B cell (primary cell): ENCODE results near the gene SERPINA12. TPM values are rescaled to one million over a fixed set of nuclear protein-coding genes. Genes with fewer than 3 reads are reported as not detected.

ENCODE experiments used
- ATAC-seq: fragments of 200-7000 bp; cut with Tn5 transposase; one replicate; pipeline ENCODE4 v1.10.0; 2021; ENCODE audit warnings: low read depth, mild to moderate bottlenecking, moderate number of reproducible peaks, moderate library complexity
- CTCF ChIA-PET: fragments of 350-600 bp; sonication (Branson Sonifier 250); formaldehyde crosslinking; loops from one replicate; lab custom pipeline; 2021; ENCODE audit warnings: antibody characterized with exemption, inconsistent platforms; lab: Charles Lee
- POLR2A ChIA-PET: fragments of 350-600 bp; sonication (Branson Sonifier 250); formaldehyde crosslinking; loops from one replicate; lab custom pipeline; 2021; ENCODE audit warnings: antibody characterized with exemption; lab: Charles Lee
- DNase-seq: peaks from one replicate; pipeline ENCODE4 v3.0.0; 2013
- H2AFZ ChIP-seq: 2 replicates; pipeline ENCODE4 v1.6.1; 2012; ENCODE audit warnings: mild to moderate bottlenecking, low read depth, low read length; ENCODE audit not compliant: insufficient read depth, poor library complexity, severe bottlenecking
- H3K27ac ChIP-seq, 2 donors: 1 replicate in 1 of 2; 2 replicates in 1 of 2; pipeline ENCODE4 v1.5.1; 2012 to 2013; ENCODE audit warnings: low read length in 2 of 2, mild to moderate bottlenecking in 2 of 2, moderate library complexity in 1 of 2
- H3K27me3 ChIP-seq, 4 experiments: fragments of 200-600 bp in 1 of 4; sonication (generic) in 1 of 4; replicated peaks in 1 of 4; 1 replicate in 2 of 4; 2 replicates in 2 of 4; pipeline versions ENCODE4 v1.6.1 to v1.7.0; 2013 to 2016; ENCODE audit warnings: low read length in 3 of 4, mild to moderate bottlenecking in 2 of 4, mixed read lengths in 1 of 4, moderate library complexity in 1 of 4; ENCODE audit not compliant: insufficient read depth in 4 of 4, control insufficient read depth in 3 of 4; ENCODE audit errors: control extremely low read depth in 1 of 4
- H3K36me3 ChIP-seq, 2 experiments: replicated peaks in 1 of 2; 1 replicate in 1 of 2; 2 replicates in 1 of 2; pipeline versions ENCODE4 v1.6.1 to v1.7.1; 2013; ENCODE audit warnings: low read length in 1 of 2; ENCODE audit not compliant: insufficient read depth in 2 of 2, control insufficient read depth in 1 of 2; ENCODE audit errors: control extremely low read depth in 1 of 2, extremely low read depth in 1 of 2
- H3K4me1 ChIP-seq, 2 donors: fragments of 200-600 bp in 1 of 2; sonication (generic) in 1 of 2; 1 replicate in 1 of 2; 2 replicates in 1 of 2; pipeline versions ENCODE4 v1.5.1 to v1.6.1; 2013 to 2017; ENCODE audit warnings: low read length in 2 of 2; ENCODE audit not compliant: control insufficient read depth in 2 of 2, insufficient read depth in 2 of 2
- H3K4me2 ChIP-seq: replicated peaks from 2 replicates; pipeline ENCODE3; 2012; ENCODE audit warnings: mild to moderate bottlenecking, low read depth, low read length; ENCODE audit not compliant: poor library complexity, severe bottlenecking
- H3K4me3 ChIP-seq, 5 experiments: fragments of 200-600 bp in 1 of 5; sonication (generic) in 1 of 5; 1 replicate in 3 of 5; 2 replicates in 2 of 5; pipeline versions ENCODE4 v1.5.1 to v1.7.0; 2011 to 2016; ENCODE audit warnings: low read length in 4 of 5, mild to moderate bottlenecking in 4 of 5, low read depth in 2 of 5, control low read depth in 1 of 5, moderate library complexity in 1 of 5; ENCODE audit not compliant: insufficient read depth in 1 of 5; ENCODE audit errors: control extremely low read depth in 1 of 5, extremely low read depth in 1 of 5
- H3K79me2 ChIP-seq: fragments of 200-600 bp; sonication (generic); one replicate; pipeline ENCODE4 v1.6.0; 2016; ENCODE audit warnings: low read length; ENCODE audit not compliant: control insufficient read depth, insufficient read depth
- H3K9ac ChIP-seq: fragments of 200-600 bp; sonication (generic); 2 replicates; pipeline ENCODE4 v1.6.1; 2017; ENCODE audit warnings: mild to moderate bottlenecking, low read length, moderate library complexity
- H3K9me3 ChIP-seq, 3 donors: one replicate each; pipeline versions ENCODE4 v1.6.1 to v1.7.1; 2013; ENCODE audit warnings: low read length in 2 of 3; ENCODE audit not compliant: control insufficient read depth in 2 of 3, insufficient read depth in 1 of 3; ENCODE audit errors: control extremely low read depth in 1 of 3
- H4K20me1 ChIP-seq: 2 replicates; pipeline ENCODE4 v1.6.0; 2012; ENCODE audit warnings: mild to moderate bottlenecking, low read length; ENCODE audit not compliant: insufficient read depth, control insufficient read depth, poor library complexity, severe bottlenecking
- H3K27ac Mint-ChIP-seq: one replicate; pipeline ENCODE4 v1.8.0; 2021; ENCODE audit warnings: mixed read lengths
- H3K27me3 Mint-ChIP-seq: one replicate; pipeline ENCODE4 v1.8.0; 2021; ENCODE audit warnings: mixed read lengths
- H3K4me1 Mint-ChIP-seq: one replicate; pipeline ENCODE4 v1.8.0; 2021; ENCODE audit warnings: mixed read lengths
- H3K4me3 Mint-ChIP-seq: one replicate; pipeline ENCODE4 v1.8.0; 2021; ENCODE audit warnings: mixed read lengths
- H3K9me3 Mint-ChIP-seq: one replicate; pipeline ENCODE4 v1.8.0; 2022; ENCODE audit warnings: mixed read lengths; ENCODE audit not compliant: insufficient read depth
- CTCF ChIP-seq: fragments of 200-600 bp; IDR thresholded peaks from one replicate; pipeline ENCODE4 v1.8.0; 2022; ENCODE audit warnings: antibody characterized with exemption, mild to moderate bottlenecking
- EZH2 ChIP-seq: IDR thresholded peaks from 2 replicates; pipeline ENCODE4 v1.6.1; 2012; ENCODE audit warnings: borderline replicate concordance, low read depth, mild to moderate bottlenecking, moderate library complexity, low read length; ENCODE audit not compliant: insufficient read depth, poor library complexity, severe bottlenecking
- WGBS: methylation state at CpG from one replicate; pipeline ENCODE4 v1.1.5; 2013; ENCODE audit warnings: missing lambda C conversion rate; ENCODE audit not compliant: insufficient coverage; 5-methylcytosine and 5-hydroxymethylcytosine counted together
- intact Hi-C: fragments of 100-400 bp; cut with micrococcal nuclease; formaldehyde crosslinking; loops from one replicate; pipeline ENCODE4 v1.10.0; 2022
- polyA plus RNA-seq: library from polyadenylated mRNA; depleted of rRNA; stranded (reverse); fragments of >200 nt; gene quantifications from 2 replicates; pipeline ENCODE4 v1.2.3, GENCODE V29; 2012
- total RNA-seq, 2 donors: library from RNA; stranded (reverse); fragments of 120-200 nt in 1 of 2; gene quantifications; 1 replicate in 1 of 2; 2 replicates in 1 of 2; pipeline versions ENCODE4 v1.2.3 to v1.2.4, GENCODE V29; 2013 to 2022

SERPINA12 gene
- total and polyA plus RNA-seq, 2 donors (not counting 1 experiment from before 2014, with no cell fraction given), result not detected

GRCh38 chr14:94450722-94451090 is 58.6 kb downstream of the SERPINA12 start:
- Histone ChIP-seq H2AFZ (no peak overlapping the region), H3K4me2 (no peak overlapping the region), H3K27me3 (no peaks in the 10 kb centered on the region), H3K9ac (no peak overlapping the region), H3K4me1 (no peaks in the 10 kb centered on the region), H3K4me3 (no peak overlapping the region), H4K20me1 (no peaks in the 10 kb centered on the region), H3K27ac (no peak overlapping the region), H3K36me3 (no peaks in the 10 kb centered on the region), H3K9me3 (peaks cover 0 to 5% (median 0%) of the 10 kb centered on the region in 3 donors), H3K79me2 (no peaks in the 10 kb centered on the region)
- no peak overlapping the region for H3K4me3 Mint-ChIP-seq
- CTCF ChIA-PET, result no interaction called here
- H3K27me3 Mint-ChIP-seq, result peaks cover 7% of the 10 kb centered on the region
- ATAC-seq (no peak), DNase-seq (no peak)
- POLR2A ChIA-PET, result no interaction called here
- H3K27ac Mint-ChIP-seq, result no peak overlapping the region
- H3K4me1 Mint-ChIP-seq, result peaks cover 3% of the 10 kb centered on the region
- WGBS, result 39% methylated on average over 3 of the region's 3 CpGs
- intact Hi-C loops, result no loop called here
- TF ChIP-seq EZH2 (no peak), CTCF (no peak)
- H3K9me3 Mint-ChIP-seq, result no peaks in the 10 kb centered on the region

GRCh38 chr14:94449930-94450329 is 59.3 kb downstream of the SERPINA12 start:
- Histone ChIP-seq H4K20me1 (no peaks in the 10 kb centered on the region), H3K4me3 (no peak overlapping the region), H3K4me1 (no peaks in the 10 kb centered on the region), H3K79me2 (no peaks in the 10 kb centered on the region), H3K27me3 (no peaks in the 10 kb centered on the region), H3K9me3 (peaks cover 0 to 5% (median 0%) of the 10 kb centered on the region in 3 donors), H3K36me3 (no peaks in the 10 kb centered on the region), H3K27ac (no peak overlapping the region), H2AFZ (no peak overlapping the region), H3K9ac (no peak overlapping the region), H3K4me2 (no peak overlapping the region)
- ChIA-PET POLR2A (no interaction called here), CTCF (no interaction called here)
- no peak overlapping the region for H3K27ac Mint-ChIP-seq
- 91% methylated on average over 1 of the region's 6 CpGs for WGBS
- H3K9me3 Mint-ChIP-seq, result no peaks in the 10 kb centered on the region
- ATAC-seq (no peak), DNase-seq (no peak)
- H3K4me1 Mint-ChIP-seq, result peaks cover 3% of the 10 kb centered on the region
- intact Hi-C loops, result no loop called here
- TF ChIP-seq CTCF, result no peak
- TF ChIP-seq EZH2, result no peak
- H3K4me3 Mint-ChIP-seq, result no peak overlapping the region
- H3K27me3 Mint-ChIP-seq, result peaks cover 7% of the 10 kb centered on the region
